T-helper 1 cell (primary cell): ENCODE results near the gene GPAM.
"Not testable (repeated sequence)": the region's sequence is repeated elsewhere in the genome, so short reads cannot be mapped to it uniquely, and the experiment has no call there.

Experiments used
- DNase-seq, 5 donors: peaks; one replicate each; pipeline ENCODE4 v3.0.0-alpha.2; 2012 to 2020

The GPAM gene

DNA sequence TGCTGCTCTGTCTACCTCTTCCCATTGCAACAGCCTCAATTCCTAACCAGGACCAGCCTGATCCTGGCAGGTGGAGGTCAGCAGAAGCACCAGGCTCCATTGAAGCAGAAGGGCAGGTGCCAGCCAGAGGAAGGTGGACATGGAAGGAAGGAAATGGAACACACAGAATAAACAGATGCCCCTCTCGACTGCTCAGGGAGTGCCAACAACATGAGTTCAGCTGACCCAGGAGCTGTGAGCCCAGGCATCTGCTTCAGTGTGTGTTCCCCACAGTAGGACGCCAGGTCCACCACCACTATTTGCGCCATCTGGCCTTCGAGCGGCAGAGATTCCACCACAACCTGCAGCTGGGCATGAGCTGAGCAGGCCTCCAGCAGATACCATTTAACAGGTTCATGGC lies 56.7 kb downstream of the GPAM start:
- DNase-seq, result no peak

DNA sequence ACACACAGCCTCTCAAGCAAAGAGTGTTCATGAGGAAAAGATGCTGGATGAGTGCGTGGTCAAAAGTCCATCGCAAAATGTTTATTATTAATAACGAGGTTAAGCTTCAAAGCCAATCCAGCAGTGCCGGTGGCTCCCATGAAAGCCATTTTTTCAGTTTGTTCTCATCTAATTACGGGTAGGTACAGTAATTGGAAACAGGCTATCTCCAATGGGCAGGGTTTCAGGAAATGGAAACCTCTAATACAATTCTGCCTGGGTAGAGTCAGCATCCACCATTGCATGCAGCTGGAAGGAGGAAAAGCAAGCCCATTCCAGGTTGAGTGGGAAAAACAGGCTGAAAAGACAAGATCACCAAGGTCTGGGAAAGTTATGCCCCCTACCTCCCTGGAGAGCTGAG lies 57.4 kb downstream of the GPAM start:
- no peak for DNase-seq

DNA sequence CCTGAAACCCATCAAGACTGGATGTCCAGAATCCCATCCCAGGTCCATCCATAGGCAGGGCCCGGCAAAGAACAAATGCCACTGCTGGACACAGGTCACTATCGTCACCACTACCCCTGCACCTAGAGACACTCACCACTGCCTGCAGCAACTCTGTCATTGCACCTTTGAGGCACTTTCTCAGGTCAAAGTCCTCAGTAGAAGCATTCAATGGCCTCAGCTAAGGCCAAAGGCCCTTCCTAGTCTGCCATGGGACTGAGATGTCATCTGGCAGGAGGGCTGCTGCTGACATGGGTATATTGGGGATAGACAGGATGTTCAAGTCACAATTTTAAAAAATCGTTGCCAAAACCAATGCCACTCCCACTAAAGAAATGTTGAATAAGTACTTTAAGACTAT lies 58.7 kb downstream of the GPAM start:
- DNase-seq, result no peak

DNA sequence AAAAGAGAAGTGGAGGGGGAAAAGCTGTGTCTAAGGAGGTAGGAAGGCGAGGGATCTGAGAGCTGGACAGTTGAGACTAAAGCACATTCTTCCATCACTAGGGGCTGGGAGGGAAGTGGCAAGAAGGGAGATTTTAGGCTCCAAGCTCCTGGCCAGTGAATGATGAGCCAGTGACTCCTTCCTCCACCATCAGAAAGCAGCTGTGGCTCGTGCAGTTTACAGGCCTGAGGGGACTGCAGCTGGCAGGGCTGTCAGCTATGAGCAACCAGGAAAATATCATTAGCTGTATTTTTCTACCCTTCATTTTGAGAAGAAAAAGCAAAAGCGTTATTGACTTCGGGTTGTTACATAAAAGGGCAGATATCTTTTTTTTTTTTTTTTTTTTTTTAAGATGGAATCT lies 60.7 kb downstream of the GPAM start:
- no peak for DNase-seq

DNA sequence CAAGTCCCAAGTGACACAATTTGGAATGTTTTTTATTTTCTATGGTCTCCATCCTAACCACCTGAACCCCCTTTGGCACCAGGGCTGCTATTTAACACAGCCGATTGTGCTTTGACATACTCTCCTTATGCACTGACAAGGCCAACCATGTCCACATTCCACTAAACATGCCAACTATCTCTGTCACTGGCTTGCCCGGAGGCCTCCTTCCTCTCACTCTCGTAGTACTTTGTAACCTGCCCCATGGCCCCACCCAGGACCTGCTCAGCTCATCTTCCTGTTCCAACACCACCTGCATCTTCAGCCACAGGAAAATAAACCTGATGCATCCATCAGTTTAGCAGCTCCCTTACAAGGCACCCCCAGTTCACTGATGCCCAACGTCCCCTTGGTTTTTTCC lies 63.1 kb downstream of the GPAM start:
- DNase-seq, result no peak

DNA sequence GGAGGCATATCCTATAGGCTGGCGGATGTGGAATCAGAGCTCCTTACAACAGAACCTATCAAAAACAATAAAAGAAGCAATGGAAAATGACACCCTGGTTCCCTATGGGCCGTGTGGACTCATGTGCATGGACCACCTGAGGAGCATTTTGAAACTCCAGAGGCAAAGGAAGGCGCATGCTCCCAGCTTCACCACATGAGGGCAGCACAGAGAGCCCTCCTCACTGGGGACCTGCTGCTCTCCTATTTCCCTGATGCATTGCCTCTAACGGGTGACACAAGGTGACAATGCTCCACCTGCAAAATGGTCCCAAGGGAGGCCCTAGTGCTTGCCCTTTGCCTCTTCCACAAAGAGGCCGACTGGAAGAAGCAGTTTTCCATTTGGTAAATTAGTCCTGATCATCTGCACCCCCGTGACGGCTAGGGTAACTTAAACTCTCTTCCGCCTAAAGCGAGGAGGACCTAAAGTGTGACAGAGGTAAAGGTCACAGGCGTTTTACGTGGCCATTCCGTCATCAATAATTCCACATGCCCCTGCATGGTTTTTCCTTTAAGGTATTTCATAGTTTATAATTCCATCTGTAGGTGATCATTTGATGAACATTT lies 67.7 kb downstream of the GPAM start:
- DNase-seq, result peak in 3 of 5 donors; percentile 8 to 19 (median 13)

DNA sequence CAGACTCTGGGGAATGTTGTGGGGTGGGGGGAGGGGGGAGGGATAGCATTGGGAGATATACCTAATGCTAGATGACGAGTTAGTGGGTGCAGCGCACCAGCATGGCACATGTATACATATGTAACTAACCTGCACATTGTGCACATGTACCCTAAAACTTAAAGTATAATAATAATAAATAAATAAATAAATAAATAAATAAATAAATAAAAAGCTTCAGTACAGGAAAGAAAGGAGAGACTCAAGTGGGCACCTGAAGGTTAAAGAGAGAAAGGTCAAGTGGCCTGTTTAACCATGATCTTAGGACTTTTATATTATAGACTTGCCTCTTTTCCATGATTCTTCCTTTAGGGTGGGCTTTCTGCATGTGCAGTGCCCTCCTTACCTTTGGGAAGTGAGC lies 73.8 kb downstream of the GPAM start:
- not testable (repeated sequence) for DNase-seq
